ENCODE results near the gene FREM1.

The FREM1 gene

GRCh38 chr9:14756291-14756690 lies 153.9 kb downstream of the FREM1 start:
- DNase-seq (ENCODE audit: low read depth), result no peak

GRCh38 chr9:14752871-14753270 lies 157.4 kb downstream of the FREM1 start:
- DNase-seq (ENCODE audit: low read depth), result no peak

- no peak for DNase-seq (ENCODE audit: low read depth)
These were observed 158.0 kb downstream of the FREM1 start for GRCh38 chr9:14752271-14752670.

GRCh38 chr9:14750821-14751220 lies 159.4 kb downstream of the FREM1 start:
- no peak for DNase-seq (ENCODE audit: low read depth)

GRCh38 chr9:14749741-14750211 lies 160.5 kb downstream of the FREM1 start:
- DNase-seq (ENCODE audit: low read depth), result no peak

- DNase-seq (ENCODE audit: low read depth), result no peak
These were observed 161.9 kb downstream of the FREM1 start for GRCh38 chr9:14748373-14748772.

- no peak for DNase-seq (ENCODE audit: low read depth)
These were observed 163.1 kb downstream of the FREM1 start for GRCh38 chr9:14747111-14747510.

GRCh38 chr9:14746626-14747025 lies 163.6 kb downstream of the FREM1 start:
- no peak for DNase-seq (ENCODE audit: low read depth)

GRCh38 chr9:14744768-14745167 lies 165.5 kb downstream of the FREM1 start:
- no peak for DNase-seq (ENCODE audit: low read depth)

GRCh38 chr9:14741369-14741768 lies 168.9 kb downstream of the FREM1 start:
- no peak for DNase-seq (ENCODE audit: low read depth)

- DNase-seq (ENCODE audit: low read depth), result no peak
These were observed 177.1 kb downstream of the FREM1 start for GRCh38 chr9:14733133-14733532.

GRCh38 chr9:14731294-14731981 lies 178.8 kb downstream of the FREM1 start:
- no peak for DNase-seq (ENCODE audit: low read depth)

GRCh38 chr9:14730461-14730898 lies 179.7 kb downstream of the FREM1 start:
- DNase-seq (ENCODE audit: low read depth), result no peak

GRCh38 chr9:14723301-14723700 lies 186.9 kb downstream of the FREM1 start:
- no peak for DNase-seq (ENCODE audit: low read depth)

- DNase-seq (ENCODE audit: low read depth), result no peak
These were observed 187.7 kb downstream of the FREM1 start, which contains the start of gene CER1 for GRCh38 chr9:14722391-14723035. TSS of gene CER1 (minus strand) at chr9:14722733. CDS start at chr9:14722672, 61 bp downstream.

GRCh38 chr9:14719231-14719923 lies 190.9 kb downstream of the FREM1 start:
- DNase-seq (ENCODE audit: low read depth), result no peak

GRCh38 chr9:14715102-14715501 lies 195.1 kb downstream of the FREM1 start:
- no peak for DNase-seq (ENCODE audit: low read depth)

GRCh38 chr9:14713187-14713767 lies 197.0 kb downstream of the FREM1 start:
- DNase-seq (ENCODE audit: low read depth), result no peak

GRCh38 chr9:14710804-14711203 lies 199.4 kb downstream of the FREM1 start:
- DNase-seq (ENCODE audit: low read depth), result no peak

- DNase-seq (ENCODE audit: low read depth), result no peak
These were observed 203.6 kb downstream of the FREM1 start for GRCh38 chr9:14706530-14707140.

GRCh38 chr9:14705079-14705478 lies 205.1 kb downstream of the FREM1 start:
- no peak for DNase-seq (ENCODE audit: low read depth)

- no peak for DNase-seq (ENCODE audit: low read depth)
These were observed 205.9 kb downstream of the FREM1 start for GRCh38 chr9:14704281-14704680.

All from activated T-cell treated with anti-CD3 and anti-CD28 coated beads for 48 hours (primary cell).